GM19463 (cell line): ENCODE results near the gene LRWD1.
"Not testable (repeated sequence)": the region's sequence is repeated elsewhere in the genome, so short reads cannot be mapped to it uniquely, and the experiment has no call there.

Source experiments
- ATAC-seq: cut with Tn5 transposase; IDR thresholded peaks from one replicate; pipeline ENCODE4 v1.9.1; 2021; ENCODE audit warnings: mild to moderate bottlenecking, moderate library complexity; ENCODE audit not compliant: unreplicated experiment

The LRWD1 gene

DNA sequence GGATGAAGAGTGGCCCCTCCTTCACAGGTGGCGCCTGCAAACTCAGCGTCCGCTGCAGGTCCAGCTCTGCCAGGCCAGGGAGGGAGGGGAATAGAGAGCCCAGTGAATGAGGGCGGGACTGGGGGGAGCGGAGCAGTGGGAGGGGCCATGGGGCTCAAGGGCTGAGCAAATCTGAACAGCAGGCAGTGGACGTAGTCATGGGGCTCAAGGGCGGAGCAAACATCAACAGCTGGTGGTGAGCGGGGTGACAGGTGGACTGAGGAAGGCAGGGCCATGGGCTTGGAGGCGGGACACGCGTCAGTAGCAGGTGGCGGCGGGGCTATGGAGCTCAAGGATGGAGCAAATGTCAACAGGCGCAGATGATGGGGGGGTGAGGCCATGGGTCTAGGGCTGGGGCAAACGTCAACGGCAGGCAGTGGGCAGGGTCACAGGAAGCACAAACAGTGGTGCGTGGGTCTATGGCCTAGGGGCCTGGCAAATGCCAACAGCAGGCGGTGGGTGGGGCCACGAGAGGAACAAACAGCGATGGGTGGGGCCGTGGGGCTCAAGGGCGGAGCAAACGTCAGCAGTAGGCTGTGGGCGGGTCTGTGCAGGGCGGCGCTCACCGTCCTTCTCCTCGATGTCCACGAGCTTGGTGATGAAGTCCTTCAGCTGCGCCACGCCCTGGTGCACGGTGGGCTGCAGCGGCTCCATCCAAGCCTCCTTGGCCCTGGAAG, 28.6 kb downstream of the LRWD1 start:
- ATAC-seq = not testable (repeated sequence)

GRCh38 chr7:102494026-102494425, 29.2 kb downstream of the LRWD1 start:
- ATAC-seq = not testable (repeated sequence)

DNA sequence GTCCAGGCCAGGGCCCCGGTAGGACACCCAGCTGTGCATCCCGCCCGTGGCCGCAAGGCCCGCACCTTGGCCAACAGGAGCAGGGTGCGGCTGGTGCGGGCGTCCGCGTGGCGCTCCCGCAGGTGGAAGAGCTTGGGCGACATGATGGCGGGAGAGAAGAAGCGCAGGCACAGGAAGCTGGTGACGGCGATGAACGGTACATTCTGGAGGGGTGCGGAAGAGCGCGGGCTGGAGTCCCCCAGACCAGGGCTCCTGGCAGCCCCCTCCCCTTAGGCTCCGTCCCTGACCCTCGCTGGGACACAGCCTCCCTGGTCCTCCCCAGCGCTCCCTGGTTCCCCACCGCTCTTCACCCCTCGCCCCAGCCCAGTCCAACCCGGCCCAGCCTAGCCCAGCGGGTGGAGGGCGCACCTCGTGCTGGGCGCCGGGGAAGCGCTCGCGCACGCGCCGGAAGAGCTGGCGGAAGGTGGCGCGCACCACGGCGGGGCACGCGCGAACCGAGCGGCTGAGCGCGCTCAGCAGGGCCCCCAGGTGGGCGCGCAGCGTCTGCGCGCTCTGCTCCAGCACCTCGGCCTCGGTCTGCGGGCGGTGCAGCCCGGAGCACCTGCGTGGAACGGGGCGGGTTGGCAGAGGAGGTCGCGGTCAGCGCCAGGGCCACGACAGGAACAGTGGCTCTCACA, 29.8 kb downstream of the LRWD1 start:
- ATAC-seq = peak; percentile 71

- ATAC-seq = not testable (repeated sequence)
These were observed 32.1 kb downstream of the LRWD1 start for GRCh38 chr7:102496861-102497260.

DNA sequence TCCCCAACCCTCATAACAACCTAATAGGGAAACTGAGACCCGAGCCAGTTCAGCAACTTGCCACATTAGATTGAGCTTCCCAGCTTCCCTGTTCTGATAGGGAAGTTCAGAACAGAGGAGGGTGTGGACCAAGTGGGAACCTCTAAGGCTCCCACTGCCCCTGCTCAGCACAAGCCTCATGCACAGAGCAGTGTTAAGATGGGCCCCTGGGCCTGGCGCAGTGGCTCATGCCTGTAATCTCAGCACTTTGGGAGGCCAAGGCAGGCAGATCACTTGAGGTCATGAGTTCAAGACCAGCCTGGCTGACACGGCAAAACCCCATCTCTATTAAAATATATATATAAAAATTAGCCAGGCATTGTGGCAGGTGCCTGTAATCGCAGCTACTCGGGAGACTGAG, 32.5 kb downstream of the LRWD1 start:
- ATAC-seq = not testable (repeated sequence)

GRCh38 chr7:102498321-102498720, 33.5 kb downstream of the LRWD1 start:
- not testable (repeated sequence) for ATAC-seq

GRCh38 chr7:102503141-102503540, 38.4 kb downstream of the LRWD1 start:
- not testable (repeated sequence) for ATAC-seq

- not testable (repeated sequence) for ATAC-seq
These were observed 40.8 kb downstream of the LRWD1 start for GRCh38 chr7:102505298-102506185.

- ATAC-seq = not testable (repeated sequence)
These were observed 42.8 kb downstream of the LRWD1 start for GRCh38 chr7:102507410-102508088.

DNA sequence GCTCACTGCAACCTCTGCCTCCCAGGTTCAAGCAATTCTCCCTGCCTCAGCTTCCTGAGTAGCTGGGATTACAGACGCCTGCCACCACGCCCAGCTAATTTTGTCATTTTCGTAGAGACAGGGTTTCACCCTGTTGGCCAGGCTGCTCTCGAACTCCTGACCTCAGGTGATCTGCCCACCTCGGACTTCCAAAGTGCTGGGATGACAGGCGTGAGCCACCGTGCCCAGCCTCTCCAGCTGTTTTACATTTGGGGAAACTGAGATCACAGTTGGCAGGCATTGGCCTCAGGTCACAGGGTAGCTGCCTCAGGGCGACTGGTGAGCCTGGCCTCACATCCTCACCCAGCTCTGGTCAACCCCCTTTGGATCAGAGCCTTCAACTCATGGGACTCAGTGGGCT, 45.8 kb downstream of the LRWD1 start:
- ATAC-seq = not testable (repeated sequence)

GRCh38 chr7:102511860-102512522, 47.2 kb downstream of the LRWD1 start:
- peak; percentile 48 for ATAC-seq

GRCh38 chr7:102512642-102513221, 47.9 kb downstream of the LRWD1 start:
- not testable (repeated sequence) for ATAC-seq

DNA sequence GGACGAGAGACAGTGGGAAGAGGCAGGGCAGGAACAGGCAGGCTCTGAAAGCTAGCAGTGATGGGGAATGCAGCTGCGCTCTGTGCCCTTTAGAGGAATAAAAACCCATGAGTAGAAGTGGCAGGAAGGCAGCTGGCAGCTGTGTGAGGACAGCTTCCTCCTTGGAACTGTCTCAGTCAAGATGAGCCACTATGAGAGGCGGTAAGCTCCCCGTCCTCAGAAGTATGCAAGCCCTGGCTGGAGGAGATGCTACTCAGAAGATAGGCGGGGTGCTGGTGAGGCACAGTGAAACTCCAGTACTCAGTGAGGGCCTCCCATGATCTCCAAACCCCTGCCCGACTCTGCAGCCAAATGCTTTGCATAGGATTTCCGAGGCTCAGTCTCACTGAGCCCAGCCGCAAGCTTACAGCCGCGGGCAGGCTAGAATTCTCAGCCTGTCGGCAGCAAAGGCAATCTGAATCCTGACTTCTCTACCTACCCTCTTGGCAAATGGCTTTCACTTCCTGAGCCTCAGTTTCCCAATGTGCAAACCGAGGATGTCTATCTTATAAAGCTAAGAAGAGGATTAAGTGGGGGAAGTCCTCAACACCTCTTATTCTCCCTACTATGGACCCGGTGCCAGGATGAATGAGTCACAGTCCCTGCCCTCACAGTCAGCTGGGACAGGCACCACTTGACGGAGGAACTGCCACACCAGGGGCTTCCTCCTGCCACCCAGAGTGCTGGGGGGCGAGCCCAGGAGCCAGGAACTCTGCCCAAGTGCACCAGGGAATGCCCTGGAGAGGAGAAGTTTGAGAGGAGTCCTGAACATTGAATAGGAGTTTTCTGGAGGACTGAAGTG, 50.3 kb downstream of the LRWD1 start:
- peak; percentile 56 for ATAC-seq

DNA sequence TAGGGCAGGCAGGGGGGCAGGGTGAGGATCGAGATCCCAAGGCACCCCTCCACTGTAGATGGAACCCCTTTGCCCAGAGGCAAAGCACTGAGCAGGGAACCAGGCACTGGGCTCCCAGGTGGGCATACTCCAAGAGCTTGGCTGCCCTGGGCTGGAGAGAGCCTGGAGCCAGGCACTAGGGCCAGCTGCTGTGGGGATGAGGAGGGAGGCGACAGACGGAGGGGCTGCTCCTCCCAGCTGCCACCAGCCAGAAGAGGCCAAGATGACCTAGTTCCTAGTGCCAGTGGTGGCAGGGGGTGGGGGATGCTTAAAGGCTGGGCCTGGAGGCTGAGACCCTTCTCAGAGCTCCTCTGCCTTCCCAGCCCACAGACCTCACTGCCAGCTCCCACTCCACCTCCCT, 51.1 kb downstream of the LRWD1 start:
- not testable (repeated sequence) for ATAC-seq

- ATAC-seq = not testable (repeated sequence)
These were observed 52.2 kb downstream of the LRWD1 start for GRCh38 chr7:102516951-102517350.

- ATAC-seq = peak; percentile 76
These were observed 52.9 kb downstream of the LRWD1 start, which contains the start of gene RASA4B for GRCh38 chr7:102517550-102518147. Gene RASA4B (minus strand): TSS chr7:102517777. CDS start chr7:102517710, 67 bp downstream.

GRCh38 chr7:102520797-102521196, 56.0 kb downstream of the LRWD1 start:
- ATAC-seq = not testable (repeated sequence)
